RWPE2 (cell line): ENCODE measurements around the gene SEMA3E.
A peak's percentile ranks its signal among the peaks of the same experiment; 100 is the strongest.

ENCODE experiments used
- ATAC-seq: fragments of 200-7000 bp; cut with Tn5 transposase; 3 replicates; pipeline ENCODE4 v1.9.1; 2021; ENCODE audit warnings: low read depth
- DNase-seq: peaks from one replicate; pipeline ENCODE4 v3.0.0-alpha.2; 2020; ENCODE audit warnings: low spot score
- H3K27ac ChIP-seq: fragments of 450-650 bp; 2 replicates; pipeline ENCODE4 v1.5.1; 2017; ENCODE audit warnings: mild to moderate bottlenecking; ENCODE audit not compliant: poor library complexity, severe bottlenecking
- H3K27me3 ChIP-seq: fragments of 250-450 bp; sonication (Bioruptor Pico); 2 replicates; pipeline ENCODE4 v1.5.1; 2021; ENCODE audit warnings: mild to moderate bottlenecking, moderate library complexity; ENCODE audit not compliant: insufficient read depth, poor library complexity, severe bottlenecking
- H3K36me3 ChIP-seq: fragments of 250-450 bp; sonication (Bioruptor Pico); 2 replicates; pipeline ENCODE4 v1.5.1; 2020; ENCODE audit warnings: low read depth, mild to moderate bottlenecking, moderate library complexity
- H3K4me1 ChIP-seq: fragments of 250-450 bp; sonication (Bioruptor Pico); 2 replicates; pipeline ENCODE4 v1.5.1; 2021; ENCODE audit warnings: mild to moderate bottlenecking, moderate library complexity; ENCODE audit not compliant: insufficient read depth, poor library complexity, severe bottlenecking
- H3K4me3 ChIP-seq: fragments of 250-450 bp; sonication (Bioruptor Pico); 2 replicates; pipeline ENCODE4 v1.5.1; 2021; ENCODE audit warnings: mild to moderate bottlenecking, moderate library complexity; ENCODE audit not compliant: severe bottlenecking
- H3K9me3 ChIP-seq: fragments of 250-450 bp; sonication (Bioruptor Pico); 2 replicates; pipeline ENCODE4 v1.5.1; 2021; ENCODE audit warnings: mild to moderate bottlenecking, moderate library complexity; ENCODE audit not compliant: severe bottlenecking
- TF ChIP-seq, protein P1 (sequence below): fragments of 450-650 bp; IDR thresholded peaks from one replicate; pipeline ENCODE4 v1.5.1; 2017; ENCODE audit warnings: mild to moderate bottlenecking, moderate library complexity; ENCODE audit not compliant: poor library complexity, severe bottlenecking

SEMA3E gene

DNA sequence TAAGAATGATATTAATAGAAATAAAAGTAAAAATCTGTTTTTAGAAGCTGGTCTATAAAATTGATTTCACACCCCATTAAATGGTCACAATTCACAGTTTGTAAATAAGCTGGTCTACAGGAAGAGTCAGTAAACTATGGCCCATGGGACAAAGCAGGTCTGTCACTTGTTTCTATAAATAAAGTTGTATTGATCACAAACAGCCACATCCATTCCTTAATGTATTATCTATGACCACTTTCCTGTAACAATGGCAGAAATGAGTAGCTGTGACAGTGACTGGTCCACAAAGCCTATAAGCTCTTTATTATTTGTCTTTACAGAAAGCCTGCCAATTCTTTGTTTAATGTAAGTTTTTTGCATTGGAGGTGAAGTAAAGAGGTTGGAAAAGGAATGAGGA, 114.5 kb downstream of the SEMA3E start:
- no peak for DNase-seq
- Histone ChIP-seq H3K9me3 (no peaks in the 10 kb centered on the region), H3K4me1 (peaks cover 4% of the 10 kb centered on the region), H3K4me3 (no peak overlapping the region), H3K27me3 (no peaks in the 10 kb centered on the region), H3K27ac (no peak overlapping the region), H3K36me3 (no peaks in the 10 kb centered on the region)
- no peak for ATAC-seq
- TF ChIP-seq, protein P1, sequence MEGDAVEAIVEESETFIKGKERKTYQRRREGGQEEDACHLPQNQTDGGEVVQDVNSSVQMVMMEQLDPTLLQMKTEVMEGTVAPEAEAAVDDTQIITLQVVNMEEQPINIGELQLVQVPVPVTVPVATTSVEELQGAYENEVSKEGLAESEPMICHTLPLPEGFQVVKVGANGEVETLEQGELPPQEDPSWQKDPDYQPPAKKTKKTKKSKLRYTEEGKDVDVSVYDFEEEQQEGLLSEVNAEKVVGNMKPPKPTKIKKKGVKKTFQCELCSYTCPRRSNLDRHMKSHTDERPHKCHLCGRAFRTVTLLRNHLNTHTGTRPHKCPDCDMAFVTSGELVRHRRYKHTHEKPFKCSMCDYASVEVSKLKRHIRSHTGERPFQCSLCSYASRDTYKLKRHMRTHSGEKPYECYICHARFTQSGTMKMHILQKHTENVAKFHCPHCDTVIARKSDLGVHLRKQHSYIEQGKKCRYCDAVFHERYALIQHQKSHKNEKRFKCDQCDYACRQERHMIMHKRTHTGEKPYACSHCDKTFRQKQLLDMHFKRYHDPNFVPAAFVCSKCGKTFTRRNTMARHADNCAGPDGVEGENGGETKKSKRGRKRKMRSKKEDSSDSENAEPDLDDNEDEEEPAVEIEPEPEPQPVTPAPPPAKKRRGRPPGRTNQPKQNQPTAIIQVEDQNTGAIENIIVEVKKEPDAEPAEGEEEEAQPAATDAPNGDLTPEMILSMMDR = no peak

DNA sequence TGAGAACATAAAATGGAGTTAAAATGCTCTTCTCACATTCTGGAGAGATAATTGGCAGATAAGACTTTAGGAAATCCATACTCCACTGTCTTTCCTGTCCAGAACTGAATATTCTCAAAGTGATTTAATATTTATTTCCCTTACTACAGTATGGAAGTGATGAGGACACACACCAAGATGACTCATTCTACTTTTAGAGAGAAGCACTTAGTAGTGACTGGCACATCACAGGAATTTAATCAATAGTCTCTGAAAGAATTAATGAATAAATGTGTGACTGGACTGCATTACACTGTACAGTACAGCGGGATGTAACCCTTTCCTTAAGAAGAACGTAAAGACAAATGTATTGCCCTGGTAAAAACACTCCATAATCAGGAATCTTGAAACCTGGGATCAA, 116.7 kb downstream of the SEMA3E start:
- no peak overlapping the region for H3K4me3 ChIP-seq
- H3K9me3 ChIP-seq = no peaks in the 10 kb centered on the region
- no peak overlapping the region for H3K27ac ChIP-seq
- no peaks in the 10 kb centered on the region for H3K27me3 ChIP-seq
- peaks cover 4% of the 10 kb centered on the region for H3K4me1 ChIP-seq
- peak; percentile 58; the same call in 2 of the 3 replicates for ATAC-seq
- no peaks in the 10 kb centered on the region for H3K36me3 ChIP-seq
- TF ChIP-seq, protein P1 = no peak
- DNase-seq = no peak

DNA sequence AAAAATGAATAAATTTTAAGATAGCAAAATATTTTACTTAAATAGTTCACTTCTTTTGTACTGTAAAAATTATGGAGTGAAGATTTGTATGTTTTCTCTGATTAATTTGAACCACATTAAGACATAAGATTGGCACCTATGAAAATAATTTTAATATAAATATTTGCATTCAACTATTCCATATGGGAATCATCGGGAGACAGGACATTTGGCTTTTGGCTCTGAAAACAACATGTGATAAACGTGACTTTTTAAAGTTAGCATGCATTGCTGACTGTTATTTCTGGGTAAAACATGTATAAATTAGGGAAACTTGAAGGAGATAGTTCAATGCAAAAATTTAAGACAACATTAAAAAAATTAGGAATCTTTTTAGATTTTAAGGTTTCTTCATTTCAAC, 117.2 kb downstream of the SEMA3E start:
- DNase-seq (no peak), ATAC-seq (no peak)
- no peak overlapping the region for H3K4me3 ChIP-seq
- no peaks in the 10 kb centered on the region for H3K36me3 ChIP-seq
- H3K9me3 ChIP-seq = no peaks in the 10 kb centered on the region
- TF ChIP-seq, protein P1 = no peak
- no peaks in the 10 kb centered on the region for H3K27me3 ChIP-seq
- no peak overlapping the region for H3K27ac ChIP-seq
- peaks cover 4% of the 10 kb centered on the region for H3K4me1 ChIP-seq

DNA sequence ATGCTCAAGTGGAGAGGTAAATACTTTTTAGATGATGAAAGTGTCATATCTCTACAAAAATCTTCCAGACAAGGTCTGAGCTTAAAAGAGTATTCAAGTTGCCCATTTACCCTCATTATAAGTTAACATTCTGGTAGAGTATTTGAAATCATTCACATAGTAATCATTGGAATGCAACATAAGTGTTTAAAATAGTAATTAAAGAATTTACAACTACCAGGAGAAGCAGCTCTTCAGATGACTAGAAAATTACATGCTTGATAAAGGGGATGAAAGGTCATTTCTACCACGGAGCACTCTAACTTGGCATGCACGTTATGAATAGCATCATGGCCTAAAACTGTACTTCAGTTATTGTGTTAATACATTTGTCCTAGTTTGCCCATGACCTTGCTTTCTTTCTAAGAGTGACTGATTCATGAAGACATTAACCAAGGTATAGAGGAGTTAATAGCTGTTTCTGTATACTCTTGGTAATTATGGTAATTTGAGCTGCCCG, 120.0 kb downstream of the SEMA3E start:
- no peaks in the 10 kb centered on the region for H3K9me3 ChIP-seq
- H3K4me1 ChIP-seq = peaks cover 17% of the 10 kb centered on the region
- no peak overlapping the region for H3K4me3 ChIP-seq
- DNase-seq (no peak), ATAC-seq (no peak)
- no peaks in the 10 kb centered on the region for H3K27me3 ChIP-seq
- TF ChIP-seq, protein P1 = no peak
- no peak overlapping the region for H3K27ac ChIP-seq
- no peaks in the 10 kb centered on the region for H3K36me3 ChIP-seq

DNA sequence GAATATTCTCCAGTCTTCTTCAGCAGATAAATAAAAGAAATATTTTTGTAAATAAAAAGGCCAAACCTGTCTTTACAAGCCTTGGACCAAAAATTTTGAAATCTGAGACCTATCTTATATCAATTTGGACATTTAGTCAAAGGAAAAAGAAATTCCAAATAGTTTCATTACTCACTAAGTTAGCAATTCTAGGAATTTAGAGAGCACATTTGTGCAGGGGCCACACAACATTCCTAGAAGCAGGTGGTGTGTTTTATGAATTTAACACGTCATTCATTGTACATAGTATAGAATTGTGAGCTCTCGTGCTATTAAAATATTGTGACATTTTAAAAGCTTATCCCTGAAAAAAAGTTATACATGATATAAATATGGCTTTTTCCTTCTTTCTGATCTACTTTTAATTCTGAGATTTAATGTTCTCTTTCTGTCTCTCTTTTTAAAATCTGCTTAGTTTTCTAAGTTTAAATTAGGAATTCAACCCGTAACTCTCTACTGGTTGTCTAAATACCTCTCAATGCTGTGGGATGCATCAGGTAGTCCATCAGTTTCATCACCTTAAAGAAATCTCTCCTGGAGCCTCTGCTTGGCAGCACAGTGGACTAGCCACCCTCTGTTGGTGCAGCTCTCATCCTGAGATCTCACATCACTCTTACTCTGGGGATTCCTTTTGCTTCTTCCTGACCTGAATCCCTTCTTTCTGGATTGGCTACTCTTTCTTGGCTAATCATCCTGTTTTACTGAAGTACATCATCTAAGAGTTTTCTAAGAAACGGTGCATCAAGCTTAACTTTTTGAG, 124.5 kb downstream of the SEMA3E start:
- peak; percentile 96 for ATAC-seq
- no peaks in the 10 kb centered on the region for H3K36me3 ChIP-seq
- TF ChIP-seq, protein P1 = no peak
- no peaks in the 10 kb centered on the region for H3K9me3 ChIP-seq
- peaks cover 18% of the 10 kb centered on the region for H3K4me1 ChIP-seq
- no peak for DNase-seq
- no peak overlapping the region for H3K4me3 ChIP-seq
- peak overlapping the region; percentile 89 for H3K27ac ChIP-seq
- no peaks in the 10 kb centered on the region for H3K27me3 ChIP-seq
